K562 (cell line): Measurements from ENCODE around the gene EVA1B. TPM values are rescaled to one million over a fixed set of nuclear protein-coding genes. Genes with fewer than 3 reads are reported as not detected.

Experiments
- CBFB ChIP-seq: sonication (generic); formaldehyde crosslinking; IDR thresholded peaks from 2 replicates; pipeline ENCODE4 v1.4.0; 2020; ENCODE audit warnings: mild to moderate bottlenecking, missing genetic modification reagents
- CBX8 ChIP-seq: fragments of 200-600 bp; sonication (generic); IDR thresholded peaks from 2 replicates; pipeline ENCODE4 v1.6.1; 2012; ENCODE audit warnings: borderline replicate concordance, mixed run types, low read depth, mild to moderate bottlenecking, moderate library complexity, mixed read lengths, low read length, control low read depth, inconsistent platforms; ENCODE audit not compliant: poor library complexity, severe bottlenecking; ENCODE audit errors: extremely low read depth
- ELF2 ChIP-seq: fragments of 250-450 bp; sonication (Bioruptor Pico); IDR thresholded peaks from 2 replicates; pipeline ENCODE4 v1.5.0; 2021; ENCODE audit warnings: mild to moderate bottlenecking
- HOMEZ ChIP-seq: fragments of 250-450 bp; sonication (Bioruptor Pico); IDR thresholded peaks from 2 replicates; pipeline ENCODE4 v1.4.0; 2020; ENCODE audit warnings: mild to moderate bottlenecking, moderate library complexity
- MBD1 ChIP-seq: fragments of 250-450 bp; sonication (Bioruptor Pico); IDR thresholded peaks from 2 replicates; pipeline ENCODE4 v1.8.0; 2022; ENCODE audit warnings: inconsistent platforms
- NFRKB ChIP-seq: fragments of 450-650 bp; IDR thresholded peaks from 2 replicates; pipeline ENCODE4 v1.6.1; 2016; ENCODE audit warnings: low read depth
- NFYB ChIP-seq: IDR thresholded peaks from 2 replicates; pipeline ENCODE4 v1.6.1; 2011; ENCODE audit warnings: mild to moderate bottlenecking, moderate library complexity; ENCODE audit not compliant: insufficient read length; ENCODE audit errors: extremely low read depth
- PATZ1 ChIP-seq: fragments of 250-450 bp; sonication (Bioruptor Pico); IDR thresholded peaks from 2 replicates; pipeline ENCODE4 v1.5.0; 2020; ENCODE audit warnings: mild to moderate bottlenecking, borderline replicate concordance
- RAD51 ChIP-seq: fragments of 450-650 bp; IDR thresholded peaks from 2 replicates; pipeline ENCODE4 v1.7.1; 2016; ENCODE audit warnings: low read depth, mild to moderate bottlenecking, borderline replicate concordance
- SOX6 ChIP-seq: fragments of 450-650 bp; IDR thresholded peaks from 2 replicates; pipeline ENCODE4 v1.6.1; 2014; ENCODE audit warnings: mild to moderate bottlenecking
- TFAM ChIP-seq: fragments of 250-450 bp; sonication (Bioruptor Pico); conservative IDR thresholded peaks from 2 replicates; pipeline ENCODE4 v1.5.0; 2021; ENCODE audit warnings: mild to moderate bottlenecking, moderate library complexity
- XRCC3 ChIP-seq: fragments of 450-650 bp; IDR thresholded peaks from 2 replicates; pipeline ENCODE4 v1.6.1; 2017; ENCODE audit warnings: mild to moderate bottlenecking, moderate library complexity
- ZBTB7A ChIP-seq: IDR thresholded peaks from 2 replicates; pipeline ENCODE4 v1.6.1; 2011; ENCODE audit warnings: low read depth, mild to moderate bottlenecking, low read length, moderate library complexity, borderline replicate concordance; ENCODE audit not compliant: control insufficient read depth
- ZNF639 ChIP-seq, 2 experiments: fragments of 200-800 bp in 1 of 2; sonication (Bioruptor generic) in 1 of 2; sonication (generic) in 1 of 2; formaldehyde crosslinking in 1 of 2; IDR thresholded peaks in 1 of 2; conservative IDR thresholded peaks in 1 of 2; 2 replicates each; pipeline versions ENCODE4 v1.5.0 to v1.6.1; 2016 to 2020; ENCODE audit warnings: missing compliant biosample characterization in 1 of 2, missing genetic modification characterization in 1 of 2, missing genetic modification reagents in 1 of 2
- polyA plus RNA-seq, 8 experiments: library from polyadenylated mRNA; depleted of rRNA in 4 of 8; stranded (reverse) in 5 of 8; unstranded in 3 of 8; fragments of >200 nt; fragmentation: Nextera tagmentation in 2 of 8; fragmentation: Illumina TruSeq in 1 of 8; extraction: Ambion mirVana in 2 of 8; extraction: Trizol in 1 of 8; gene quantifications; 2 replicates each; pipeline versions ENCODE4 v1.2.1 to v1.2.3, GENCODE V29; 2011 to 2014; ENCODE audit warnings: inconsistent platforms in 1 of 8, missing spikeins in 1 of 8
- total RNA-seq, 7 experiments: library from RNA; depleted of rRNA in 6 of 7; stranded (reverse); fragments of >200 nt in 6 of 7; fragmentation: Illumina TruSeq in 2 of 7; extraction: Trizol in 2 of 7; gene quantifications; 2 replicates each; pipeline versions ENCODE4 v1.2.1 to v1.2.3, GENCODE V29; 2011 to 2021; ENCODE audit warnings: low replicate concordance in 1 of 7
- TF ChIP-seq, protein P1 (sequence below): sonication (generic); formaldehyde crosslinking; IDR thresholded peaks from 2 replicates; pipeline ENCODE4 v1.8.0; 2022; ENCODE audit warnings: mild to moderate bottlenecking, missing genetic modification reagents
- TF ChIP-seq, protein P2 (sequence below): fragments of 250-450 bp; sonication (Bioruptor Pico); IDR thresholded peaks from 2 replicates; pipeline ENCODE4 v1.5.0; 2021; ENCODE audit warnings: mild to moderate bottlenecking, moderate library complexity

EVA1B gene
- total and polyA plus RNA-seq, 9 of the 15 experiments (the other 6 are each of a cell fraction or from before 2014, with no cell fraction given): 0.08 to 65.7 (median 2.4) TPM

DNA sequence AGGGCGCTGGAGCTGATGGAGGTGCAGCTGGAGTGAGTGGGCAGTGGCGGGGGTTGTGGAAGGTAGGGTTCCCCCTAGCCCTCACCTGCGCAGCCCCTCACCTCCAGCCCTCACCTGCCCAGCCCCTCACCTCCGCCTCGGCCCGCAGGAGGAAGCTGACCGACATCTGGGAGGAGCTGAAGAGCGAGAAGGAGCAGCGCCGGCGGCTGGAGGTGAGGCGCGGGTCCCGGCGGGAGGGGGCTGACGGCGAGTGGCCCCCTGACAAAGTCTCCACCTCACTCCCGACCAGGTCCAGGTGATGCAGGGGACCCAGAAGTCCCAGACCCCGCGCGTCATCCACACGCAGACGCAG, 2.7 kb downstream of the EVA1B start (continued):
- TF ChIP-seq PATZ1: no peak
- 0 out of 2 replicates have a peak, but pooled peaks have one; percentile 10 for TF ChIP-seq CBFB
- TF ChIP-seq ZBTB7A: no peak
- TF ChIP-seq NFRKB: no peak
- TF ChIP-seq RAD51: no peak
- no peak for TF ChIP-seq NFYB
- no peak for TF ChIP-seq CBX8
- TF ChIP-seq ZNF639 (CRISPR knock-in tag; conservative IDR thresholded peaks at IDR 0.05 in 1 of 2, IDR thresholded peaks at IDR 0.05 in 1 of 2): no peak
- TF ChIP-seq SOX6: no peak
- no peak for TF ChIP-seq XRCC3
- TF ChIP-seq ELF2 (CRISPR knock-in tag): 0 out of 2 replicates have a peak, but pooled peaks have one; percentile 21
- TF ChIP-seq, protein P1, sequence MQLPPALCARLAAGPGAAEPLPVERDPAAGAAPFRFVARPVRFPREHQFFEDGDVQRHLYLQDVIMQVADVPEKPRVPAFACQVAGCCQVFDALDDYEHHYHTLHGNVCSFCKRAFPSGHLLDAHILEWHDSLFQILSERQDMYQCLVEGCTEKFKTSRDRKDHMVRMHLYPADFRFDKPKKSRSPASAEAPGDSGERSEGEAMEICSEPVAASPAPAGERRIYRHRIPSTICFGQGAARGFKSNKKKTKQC (CRISPR knock-in tag): 0 out of 2 replicates have a peak, but pooled peaks have one; percentile 0
- no peak for TF ChIP-seq MBD1 (CRISPR knock-in tag)
- no peak for TF ChIP-seq HOMEZ (CRISPR knock-in tag)
- TF ChIP-seq, protein P2, sequence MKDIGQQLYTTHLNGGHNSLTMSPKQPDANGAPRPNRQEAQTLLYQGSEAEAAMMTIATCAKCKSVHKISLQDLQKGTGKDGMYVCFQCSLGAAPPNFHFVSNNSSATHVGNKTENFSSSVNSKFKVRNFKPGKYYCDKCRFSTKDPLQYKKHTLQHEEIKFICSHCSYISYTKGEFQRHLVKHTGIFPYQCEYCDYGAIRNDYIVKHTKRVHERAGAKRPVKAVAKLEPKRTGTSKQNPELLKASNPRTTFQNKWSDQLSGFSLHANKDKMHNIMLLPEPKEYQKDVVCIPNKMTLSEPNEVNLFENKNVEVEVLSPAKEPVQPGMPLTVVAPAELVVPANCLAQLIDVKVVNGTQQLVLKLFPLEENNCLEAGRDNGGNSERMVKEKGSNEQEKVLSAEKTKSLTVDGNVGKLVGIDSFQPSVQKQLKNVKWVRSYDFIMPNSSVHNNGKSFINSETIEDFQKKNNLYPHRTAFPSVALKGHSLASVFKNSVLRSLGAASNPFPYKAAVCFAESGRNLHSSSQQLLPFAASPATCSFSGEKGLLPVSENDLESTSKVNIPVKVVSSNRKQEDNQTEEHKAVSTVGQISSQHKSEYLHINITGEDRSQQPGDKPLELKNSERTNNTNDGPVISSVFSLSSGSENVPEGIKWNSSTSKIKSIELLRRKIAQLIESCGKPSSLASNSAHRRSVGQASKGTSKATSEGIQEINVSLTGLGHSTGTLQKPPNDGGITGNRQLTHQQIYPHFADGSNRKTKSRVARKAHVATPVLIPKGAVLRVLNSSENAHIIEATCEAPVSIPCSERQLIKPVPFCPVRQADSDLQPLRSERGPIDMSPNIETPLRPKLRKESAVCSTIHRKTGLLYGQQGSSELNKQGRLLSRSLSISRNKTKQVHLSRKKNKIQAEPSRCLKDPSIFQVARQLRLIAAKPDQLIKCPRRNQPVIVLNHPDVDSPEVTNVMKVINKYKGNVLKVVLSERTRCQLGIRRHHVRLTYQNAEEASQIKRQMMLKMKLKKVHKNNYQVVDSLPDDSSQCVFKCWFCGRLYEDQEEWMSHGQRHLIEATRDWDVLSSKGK (CRISPR knock-in tag): no peak
- TF ChIP-seq TFAM: no peak
